Measurements from ENCODE around the gene FREM1. TPM values are rescaled to one million over a fixed set of nuclear protein-coding genes. Genes with fewer than 3 reads are reported as not detected.

FREM1 gene
- total RNA-seq, 2 donors from 2014 or later: 2.0 to 2.6 TPM

GRCh38 chr9:14778565-14778964, 131.7 kb downstream of the FREM1 start:
- intact Hi-C loops (cut with DNase I): no loop called here
- 96% methylated on average over 6 of the region's 6 CpGs for WGBS
- no peaks in the 10 kb centered on the region for H3K9me3 ChIP-seq
- no peaks in the 10 kb centered on the region for H3K36me3 ChIP-seq
- DNase-seq (ENCODE audit: low spot score): no peak
- no peak overlapping the region for H3K27ac ChIP-seq
- H3K4me3 ChIP-seq: no peak overlapping the region
- H3K27me3 ChIP-seq (replicated peaks; ENCODE audit: insufficient read depth): no peaks in the 10 kb centered on the region
- H3K4me1 ChIP-seq (replicated peaks): no peaks in the 10 kb centered on the region
- no peak for TF ChIP-seq POLR2AphosphoS5 (IDR thresholded peaks at IDR 0.05)
- TF ChIP-seq CTCF (IDR thresholded peaks at IDR 0.05): no peak
- TF ChIP-seq POLR2A (IDR thresholded peaks at IDR 0.05): no peak

- Histone ChIP-seq H3K4me3 (no peak overlapping the region), H3K36me3 (no peaks in the 10 kb centered on the region), H3K4me1 (replicated peaks) (no peaks in the 10 kb centered on the region), H3K27me3 (replicated peaks; ENCODE audit: insufficient read depth) (no peaks in the 10 kb centered on the region), H3K27ac (no peak overlapping the region), H3K9me3 (no peaks in the 10 kb centered on the region)
- TF ChIP-seq POLR2A (IDR thresholded peaks at IDR 0.05) (no peak), CTCF (IDR thresholded peaks at IDR 0.05) (no peak), POLR2AphosphoS5 (IDR thresholded peaks at IDR 0.05) (no peak)
- intact Hi-C loops (cut with DNase I): no loop called here
- DNase-seq (ENCODE audit: low spot score): no peak
- 96% methylated on average over 7 of the region's 7 CpGs for WGBS
These were observed 134.3 kb downstream of the FREM1 start for GRCh38 chr9:14775917-14776316.

- WGBS: 80% methylated on average over 7 of the region's 7 CpGs
- intact Hi-C loops (cut with DNase I): no loop called here
These were observed 139.6 kb downstream of the FREM1 start for GRCh38 chr9:14770592-14770991.

GRCh38 chr9:14769230-14769571, 141.0 kb downstream of the FREM1 start:
- intact Hi-C loops (cut with DNase I): loop anchor here (2.0 kb wide), 1 partner anchor 152 kb away; no protein-coding TSS in a partner anchor
- Histone ChIP-seq H3K4me1 (replicated peaks) (no peaks in the 10 kb centered on the region), H3K27me3 (replicated peaks; ENCODE audit: insufficient read depth) (no peaks in the 10 kb centered on the region), H3K27ac (no peak overlapping the region), H3K4me3 (no peak overlapping the region), H3K9me3 (no peaks in the 10 kb centered on the region), H3K36me3 (no peaks in the 10 kb centered on the region)
- no peak for TF ChIP-seq POLR2A (IDR thresholded peaks at IDR 0.05)
- 39% methylated on average over 3 of the region's 3 CpGs for WGBS
- no peak for DNase-seq (ENCODE audit: low spot score)

More at GRCh38 chr9:14770592-14770991, 139.6 kb downstream of the FREM1 start:
- Histone ChIP-seq H3K36me3 (no peaks in the 10 kb centered on the region), H3K27ac (no peak overlapping the region), H3K27me3 (replicated peaks; ENCODE audit: insufficient read depth) (no peaks in the 10 kb centered on the region), H3K9me3 (no peaks in the 10 kb centered on the region), H3K4me3 (no peak overlapping the region), H3K4me1 (replicated peaks) (no peaks in the 10 kb centered on the region)
- no peak for TF ChIP-seq POLR2AphosphoS5 (IDR thresholded peaks at IDR 0.05)
- TF ChIP-seq CTCF (IDR thresholded peaks at IDR 0.05): no peak
- TF ChIP-seq POLR2A (IDR thresholded peaks at IDR 0.05): no peak
- DNase-seq (ENCODE audit: low spot score): no peak

- peak; percentile 13 for DNase-seq (ENCODE audit: low spot score)
- intact Hi-C loops (cut with DNase I): loop anchor here (2.0 kb wide), 1 partner anchor 152 kb away; no protein-coding TSS in a partner anchor
- TF ChIP-seq POLR2AphosphoS5 (IDR thresholded peaks at IDR 0.05): no peak
- no peak for TF ChIP-seq POLR2A (IDR thresholded peaks at IDR 0.05)
- peak; percentile 29 to 65 (median 56) for TF ChIP-seq CTCF (IDR thresholded peaks at IDR 0.05)
These were observed 141.6 kb downstream of the FREM1 start for GRCh38 chr9:14768405-14769229.

More at GRCh38 chr9:14768405-14769229, 141.6 kb downstream of the FREM1 start:
- Histone ChIP-seq H3K27ac (no peak overlapping the region), H3K27me3 (replicated peaks; ENCODE audit: insufficient read depth) (no peaks in the 10 kb centered on the region), H3K4me3 (no peak overlapping the region), H3K9me3 (no peaks in the 10 kb centered on the region), H3K36me3 (no peaks in the 10 kb centered on the region), H3K4me1 (replicated peaks) (no peaks in the 10 kb centered on the region)
- 26% methylated on average over 8 of the region's 8 CpGs for WGBS
